ENCODE results near the gene ZMYND11.

GRCh38 chr10:94613-95012, 40.6 kb upstream of the ZMYND11 start:
- no peak for TF ChIP-seq CTCF (tag by site-specific recombination; IDR thresholded peaks at IDR 0.05)
- no peak for TF ChIP-seq SETDB1 (IDR thresholded peaks at IDR 0.05; ENCODE audit: insufficient read length, low read length)
- no peak for TF ChIP-seq YY1 (tag by site-specific recombination; IDR thresholded peaks at IDR 0.05)
- no peak for TF ChIP-seq PATZ1 (tag by site-specific recombination; IDR thresholded peaks at IDR 0.05)
- no peak for TF ChIP-seq BCL11A (tag by site-specific recombination; IDR thresholded peaks at IDR 0.05; ENCODE audit: low read depth)
- TF ChIP-seq ZNF560 (tag by site-specific recombination; IDR thresholded peaks at IDR 0.05; ENCODE audit: borderline replicate concordance), result no peak
- no peak for TF ChIP-seq ZNF114 (tag by site-specific recombination; IDR thresholded peaks at IDR 0.05)
- no peak for TF ChIP-seq SALL2 (tag by site-specific recombination; IDR thresholded peaks at IDR 0.05; ENCODE audit: borderline replicate concordance)
- no peak for TF ChIP-seq ZNF658 (tag by site-specific recombination; IDR thresholded peaks at IDR 0.05)
- TF ChIP-seq BCL6B (tag by site-specific recombination; IDR thresholded peaks at IDR 0.05), result no peak
